ENCODE results near the gene ERG.

- TF ChIP-seq CTCF (IDR thresholded peaks at IDR 0.05; ENCODE audit: low read depth, low read length) (no peak), MYC (IDR thresholded peaks at IDR 0.05; ENCODE audit: low read depth, low read length) (no peak), POLR2A (IDR thresholded peaks at IDR 0.05; ENCODE audit: extremely low read depth, insufficient read length) (no peak)
Observed at GRCh38 chr21:38472412-38473108, 25.7 kb downstream of the ERG start.
